HEK293 (cell line): Measurements from ENCODE around the gene ITGA5.
A peak's percentile ranks its signal among the peaks of the same experiment; 100 is the strongest.

Source experiments
- GLI4 ChIP-seq: fragments of 450-650 bp; formaldehyde crosslinking; IDR thresholded peaks from 2 replicates; pipeline ENCODE4 v1.5.1; 2016; ENCODE audit warnings: missing biosample characterization, missing genetic modification characterization
- KLF8 ChIP-seq: fragments of 450-650 bp; formaldehyde crosslinking; IDR thresholded peaks from 2 replicates; pipeline ENCODE4 v1.5.1; 2016; ENCODE audit warnings: missing biosample characterization, missing genetic modification characterization
- PRDM1 ChIP-seq: fragments of 450-650 bp; formaldehyde crosslinking; IDR thresholded peaks from 2 replicates; pipeline ENCODE4; 2016; ENCODE audit warnings: missing biosample characterization, missing genetic modification characterization
- WT1 ChIP-seq: fragments of 450-650 bp; formaldehyde crosslinking; IDR thresholded peaks from 2 replicates; pipeline ENCODE4 v1.5.1; 2016; ENCODE audit warnings: missing biosample characterization, missing genetic modification characterization
- ZBTB48 ChIP-seq: fragments of 450-650 bp; formaldehyde crosslinking; IDR thresholded peaks from 2 replicates; pipeline ENCODE4 v1.5.1; 2016; ENCODE audit warnings: missing biosample characterization, missing genetic modification characterization
- ZBTB7A ChIP-seq: fragments of 450-650 bp; formaldehyde crosslinking; IDR thresholded peaks from 2 replicates; pipeline ENCODE4 v1.5.1; 2016; ENCODE audit warnings: low read depth, missing biosample characterization, missing genetic modification characterization
- ZNF174 ChIP-seq: fragments of 450-650 bp; formaldehyde crosslinking; IDR thresholded peaks from 2 replicates; pipeline ENCODE4 v1.5.0; 2017; ENCODE audit warnings: missing biosample characterization, mild to moderate bottlenecking, missing genetic modification characterization
- ZNF37A ChIP-seq: fragments of 450-650 bp; IDR thresholded peaks from 2 replicates; pipeline ENCODE4 v1.5.1; 2018; ENCODE audit warnings: missing biosample characterization, missing genetic modification characterization
- ZNF555 ChIP-seq: fragments of 450-650 bp; formaldehyde crosslinking; conservative IDR thresholded peaks from 2 replicates; pipeline ENCODE4 v1.5.1; 2017; ENCODE audit warnings: missing biosample characterization, mild to moderate bottlenecking, missing genetic modification characterization, inconsistent platforms
- ZNF654 ChIP-seq: fragments of 450-650 bp; formaldehyde crosslinking; IDR thresholded peaks from 2 replicates; pipeline ENCODE4 v1.5.1; 2016; ENCODE audit warnings: low read depth, missing biosample characterization, missing genetic modification characterization
- ZSCAN30 ChIP-seq: fragments of 450-650 bp; IDR thresholded peaks from 2 replicates; pipeline ENCODE4 v1.5.1; 2018; ENCODE audit warnings: missing biosample characterization, mild to moderate bottlenecking, missing genetic modification characterization, moderate library complexity
- ZXDB ChIP-seq: fragments of 450-650 bp; formaldehyde crosslinking; IDR thresholded peaks from 2 replicates; pipeline ENCODE4 v1.5.1; 2016; ENCODE audit warnings: missing biosample characterization, missing genetic modification characterization
- TF ChIP-seq, protein P1 (sequence below): fragments of 450-650 bp; IDR thresholded peaks from 2 replicates; pipeline ENCODE4 v1.5.1; 2018; ENCODE audit warnings: missing biosample characterization, missing genetic modification characterization
- TF ChIP-seq, protein P2 (sequence below): fragments of 450-650 bp; formaldehyde crosslinking; IDR thresholded peaks from 2 replicates; pipeline ENCODE4 v1.5.1; 2016; ENCODE audit warnings: missing biosample characterization, missing genetic modification characterization
- TF ChIP-seq, protein P3 (sequence below): fragments of 450-650 bp; formaldehyde crosslinking; IDR thresholded peaks from 2 replicates; pipeline ENCODE4 v1.5.1; 2016; ENCODE audit warnings: missing biosample characterization, missing genetic modification characterization
- TF ChIP-seq, protein P4 (sequence below): fragments of 450-650 bp; formaldehyde crosslinking; IDR thresholded peaks from 2 replicates; pipeline ENCODE4 v1.5.1; 2016; ENCODE audit warnings: missing biosample characterization, missing genetic modification characterization
- TF ChIP-seq, protein P5 (sequence below): fragments of 450-650 bp; formaldehyde crosslinking; IDR thresholded peaks from 2 replicates; pipeline ENCODE4 v1.5.1; 2016; ENCODE audit warnings: missing biosample characterization, missing genetic modification characterization, low read depth
- TF ChIP-seq, protein P6 (sequence below): fragments of 450-650 bp; formaldehyde crosslinking; IDR thresholded peaks from 2 replicates; pipeline ENCODE4 v1.5.1; 2017; ENCODE audit warnings: missing biosample characterization, missing genetic modification characterization
- TF ChIP-seq, protein P7 (sequence below): fragments of 450-650 bp; formaldehyde crosslinking; IDR thresholded peaks from 2 replicates; pipeline ENCODE4 v1.5.1; 2016; ENCODE audit warnings: missing biosample characterization, missing genetic modification characterization

Gene ITGA5

DNA sequence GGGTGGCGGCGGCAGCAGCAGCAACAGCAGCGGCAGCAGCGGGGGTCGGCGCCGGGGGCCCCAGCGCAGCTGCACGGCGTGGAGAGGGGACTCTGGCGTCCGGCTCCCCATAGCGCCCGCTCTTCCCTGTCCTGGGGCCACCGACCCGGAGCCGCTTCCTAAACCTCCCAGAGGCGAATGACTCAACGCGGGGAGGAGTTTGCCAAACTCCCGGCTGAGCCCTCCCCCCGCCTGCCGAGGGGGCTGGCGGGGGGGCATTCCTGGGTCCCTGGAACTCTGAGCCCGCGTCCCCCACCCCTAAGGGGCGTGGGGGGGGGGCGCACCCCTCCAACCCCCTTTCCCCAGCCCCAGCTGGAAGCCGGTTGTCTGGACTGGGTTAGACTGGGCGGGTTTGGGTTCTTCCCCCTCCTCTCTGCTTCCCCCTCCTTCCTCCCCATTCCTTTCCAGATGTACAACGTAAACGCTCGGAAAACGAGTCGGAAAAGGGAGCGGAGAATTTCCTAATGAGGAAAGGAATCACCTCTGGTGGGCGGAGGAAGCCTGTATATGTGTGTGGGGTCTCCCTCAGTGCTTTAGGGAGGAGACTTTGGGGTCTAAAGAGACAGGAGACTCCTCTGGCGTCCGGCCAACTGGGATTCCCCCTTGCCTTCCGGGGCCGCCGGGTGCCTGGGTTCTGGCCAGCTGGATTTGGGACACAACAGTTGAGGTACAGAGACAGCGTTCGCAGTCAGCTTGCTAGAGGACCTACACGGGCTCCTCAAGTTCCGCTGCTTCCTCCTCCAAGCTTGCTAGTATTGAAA is at the start of gene ITGA5 (continued):
- TF ChIP-seq, protein P1, sequence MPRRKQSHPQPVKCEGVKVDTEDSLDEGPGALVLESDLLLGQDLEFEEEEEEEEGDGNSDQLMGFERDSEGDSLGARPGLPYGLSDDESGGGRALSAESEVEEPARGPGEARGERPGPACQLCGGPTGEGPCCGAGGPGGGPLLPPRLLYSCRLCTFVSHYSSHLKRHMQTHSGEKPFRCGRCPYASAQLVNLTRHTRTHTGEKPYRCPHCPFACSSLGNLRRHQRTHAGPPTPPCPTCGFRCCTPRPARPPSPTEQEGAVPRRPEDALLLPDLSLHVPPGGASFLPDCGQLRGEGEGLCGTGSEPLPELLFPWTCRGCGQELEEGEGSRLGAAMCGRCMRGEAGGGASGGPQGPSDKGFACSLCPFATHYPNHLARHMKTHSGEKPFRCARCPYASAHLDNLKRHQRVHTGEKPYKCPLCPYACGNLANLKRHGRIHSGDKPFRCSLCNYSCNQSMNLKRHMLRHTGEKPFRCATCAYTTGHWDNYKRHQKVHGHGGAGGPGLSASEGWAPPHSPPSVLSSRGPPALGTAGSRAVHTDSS (tag by site-specific recombination), result 0 out of 2 replicates have a peak, but pooled peaks have one; percentile 9
- TF ChIP-seq KLF8 (tag by site-specific recombination) (peak; percentile 19; the same call in 1 of the 2 replicates), ZNF555 (tag by site-specific recombination) (no peak), WT1 (tag by site-specific recombination) (peak; percentile 25; the same call in 1 of the 2 replicates), ZNF174 (tag by site-specific recombination) (no peak), ZNF654 (tag by site-specific recombination) (no peak), ZSCAN30 (tag by site-specific recombination) (peak; percentile 83), ZNF37A (no peak), ZXDB (tag by site-specific recombination) (peak; percentile 16; the same call in 1 of the 2 replicates), GLI4 (no peak), ZBTB48 (no peak), ZBTB7A (tag by site-specific recombination) (no peak), PRDM1 (0 out of 2 replicates have a peak, but pooled peaks have one; percentile 17)
- TF ChIP-seq, protein P2, sequence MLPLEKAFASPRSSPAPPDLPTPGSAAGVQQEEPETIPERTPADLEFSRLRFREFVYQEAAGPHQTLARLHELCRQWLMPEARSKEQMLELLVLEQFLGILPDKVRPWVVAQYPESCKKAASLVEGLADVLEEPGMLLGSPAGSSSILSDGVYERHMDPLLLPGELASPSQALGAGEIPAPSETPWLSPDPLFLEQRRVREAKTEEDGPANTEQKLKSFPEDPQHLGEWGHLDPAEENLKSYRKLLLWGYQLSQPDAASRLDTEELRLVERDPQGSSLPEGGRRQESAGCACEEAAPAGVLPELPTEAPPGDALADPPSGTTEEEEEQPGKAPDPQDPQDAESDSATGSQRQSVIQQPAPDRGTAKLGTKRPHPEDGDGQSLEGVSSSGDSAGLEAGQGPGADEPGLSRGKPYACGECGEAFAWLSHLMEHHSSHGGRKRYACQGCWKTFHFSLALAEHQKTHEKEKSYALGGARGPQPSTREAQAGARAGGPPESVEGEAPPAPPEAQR (tag by site-specific recombination), result no peak
- TF ChIP-seq, protein P3, sequence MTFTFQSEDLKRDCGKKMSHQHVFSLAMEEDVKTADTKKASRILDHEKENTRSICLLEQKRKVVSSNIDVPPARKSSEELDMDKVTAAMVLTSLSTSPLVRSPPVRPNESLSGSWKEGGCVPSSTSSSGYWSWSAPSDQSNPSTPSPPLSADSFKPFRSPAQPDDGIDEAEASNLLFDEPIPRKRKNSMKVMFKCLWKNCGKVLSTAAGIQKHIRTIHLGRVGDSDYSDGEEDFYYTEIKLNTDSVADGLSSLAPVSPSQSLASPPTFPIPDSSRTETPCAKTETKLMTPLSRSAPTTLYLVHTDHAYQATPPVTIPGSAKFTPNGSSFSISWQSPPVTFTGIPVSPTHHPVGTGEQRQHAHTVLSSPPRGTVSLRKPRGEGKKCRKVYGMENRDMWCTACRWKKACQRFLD, result no peak
- TF ChIP-seq, protein P4, sequence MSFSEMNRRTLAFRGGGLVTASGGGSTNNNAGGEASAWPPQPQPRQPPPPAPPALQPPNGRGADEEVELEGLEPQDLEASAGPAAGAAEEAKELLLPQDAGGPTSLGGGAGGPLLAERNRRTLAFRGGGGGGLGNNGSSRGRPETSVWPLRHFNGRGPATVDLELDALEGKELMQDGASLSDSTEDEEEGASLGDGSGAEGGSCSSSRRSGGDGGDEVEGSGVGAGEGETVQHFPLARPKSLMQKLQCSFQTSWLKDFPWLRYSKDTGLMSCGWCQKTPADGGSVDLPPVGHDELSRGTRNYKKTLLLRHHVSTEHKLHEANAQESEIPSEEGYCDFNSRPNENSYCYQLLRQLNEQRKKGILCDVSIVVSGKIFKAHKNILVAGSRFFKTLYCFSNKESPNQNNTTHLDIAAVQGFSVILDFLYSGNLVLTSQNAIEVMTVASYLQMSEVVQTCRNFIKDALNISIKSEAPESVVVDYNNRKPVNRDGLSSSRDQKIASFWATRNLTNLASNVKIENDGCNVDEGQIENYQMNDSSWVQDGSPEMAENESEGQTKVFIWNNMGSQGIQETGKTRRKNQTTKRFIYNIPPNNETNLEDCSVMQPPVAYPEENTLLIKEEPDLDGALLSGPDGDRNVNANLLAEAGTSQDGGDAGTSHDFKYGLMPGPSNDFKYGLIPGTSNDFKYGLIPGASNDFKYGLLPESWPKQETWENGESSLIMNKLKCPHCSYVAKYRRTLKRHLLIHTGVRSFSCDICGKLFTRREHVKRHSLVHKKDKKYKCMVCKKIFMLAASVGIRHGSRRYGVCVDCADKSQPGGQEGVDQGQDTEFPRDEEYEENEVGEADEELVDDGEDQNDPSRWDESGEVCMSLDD, result peak; percentile 86
- TF ChIP-seq, protein P5, sequence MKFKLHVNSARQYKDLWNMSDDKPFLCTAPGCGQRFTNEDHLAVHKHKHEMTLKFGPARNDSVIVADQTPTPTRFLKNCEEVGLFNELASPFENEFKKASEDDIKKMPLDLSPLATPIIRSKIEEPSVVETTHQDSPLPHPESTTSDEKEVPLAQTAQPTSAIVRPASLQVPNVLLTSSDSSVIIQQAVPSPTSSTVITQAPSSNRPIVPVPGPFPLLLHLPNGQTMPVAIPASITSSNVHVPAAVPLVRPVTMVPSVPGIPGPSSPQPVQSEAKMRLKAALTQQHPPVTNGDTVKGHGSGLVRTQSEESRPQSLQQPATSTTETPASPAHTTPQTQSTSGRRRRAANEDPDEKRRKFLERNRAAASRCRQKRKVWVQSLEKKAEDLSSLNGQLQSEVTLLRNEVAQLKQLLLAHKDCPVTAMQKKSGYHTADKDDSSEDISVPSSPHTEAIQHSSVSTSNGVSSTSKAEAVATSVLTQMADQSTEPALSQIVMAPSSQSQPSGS (tag by site-specific recombination), result no peak
- TF ChIP-seq, protein P6, sequence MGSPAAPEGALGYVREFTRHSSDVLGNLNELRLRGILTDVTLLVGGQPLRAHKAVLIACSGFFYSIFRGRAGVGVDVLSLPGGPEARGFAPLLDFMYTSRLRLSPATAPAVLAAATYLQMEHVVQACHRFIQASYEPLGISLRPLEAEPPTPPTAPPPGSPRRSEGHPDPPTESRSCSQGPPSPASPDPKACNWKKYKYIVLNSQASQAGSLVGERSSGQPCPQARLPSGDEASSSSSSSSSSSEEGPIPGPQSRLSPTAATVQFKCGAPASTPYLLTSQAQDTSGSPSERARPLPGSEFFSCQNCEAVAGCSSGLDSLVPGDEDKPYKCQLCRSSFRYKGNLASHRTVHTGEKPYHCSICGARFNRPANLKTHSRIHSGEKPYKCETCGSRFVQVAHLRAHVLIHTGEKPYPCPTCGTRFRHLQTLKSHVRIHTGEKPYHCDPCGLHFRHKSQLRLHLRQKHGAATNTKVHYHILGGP, result no peak
- TF ChIP-seq, protein P7, sequence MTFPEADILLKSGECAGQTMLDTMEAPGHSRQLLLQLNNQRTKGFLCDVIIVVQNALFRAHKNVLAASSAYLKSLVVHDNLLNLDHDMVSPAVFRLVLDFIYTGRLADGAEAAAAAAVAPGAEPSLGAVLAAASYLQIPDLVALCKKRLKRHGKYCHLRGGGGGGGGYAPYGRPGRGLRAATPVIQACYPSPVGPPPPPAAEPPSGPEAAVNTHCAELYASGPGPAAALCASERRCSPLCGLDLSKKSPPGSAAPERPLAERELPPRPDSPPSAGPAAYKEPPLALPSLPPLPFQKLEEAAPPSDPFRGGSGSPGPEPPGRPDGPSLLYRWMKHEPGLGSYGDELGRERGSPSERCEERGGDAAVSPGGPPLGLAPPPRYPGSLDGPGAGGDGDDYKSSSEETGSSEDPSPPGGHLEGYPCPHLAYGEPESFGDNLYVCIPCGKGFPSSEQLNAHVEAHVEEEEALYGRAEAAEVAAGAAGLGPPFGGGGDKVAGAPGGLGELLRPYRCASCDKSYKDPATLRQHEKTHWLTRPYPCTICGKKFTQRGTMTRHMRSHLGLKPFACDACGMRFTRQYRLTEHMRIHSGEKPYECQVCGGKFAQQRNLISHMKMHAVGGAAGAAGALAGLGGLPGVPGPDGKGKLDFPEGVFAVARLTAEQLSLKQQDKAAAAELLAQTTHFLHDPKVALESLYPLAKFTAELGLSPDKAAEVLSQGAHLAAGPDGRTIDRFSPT (tag by site-specific recombination), result no peak
